PC-3 (cell line): ENCODE data around the gene HOXB13. TPM values are rescaled to one million over a fixed set of nuclear protein-coding genes. Genes with fewer than 3 reads are reported as not detected.

ENCODE experiments used
- ATAC-seq: fragments of 200-7000 bp; cut with Tn5 transposase; 2 replicates; pipeline ENCODE4 v1.9.1; 2020; ENCODE audit warnings: mild to moderate bottlenecking, moderate library complexity
- Bru-seq: library from RNA; stranded (reverse); fragments of 400-500 nt; gene quantifications from one replicate; lab custom pipeline; 2021; lab: Mats Ljungman, UMichigan
- BruChase-seq, 2 experiments: library from RNA; stranded (reverse); fragments of 400-500 nt; gene quantifications; one replicate each; lab custom pipeline; 2021; lab: Mats Ljungman, UMichigan
- BruUV-seq: library from RNA; stranded (reverse); fragments of 400-500 nt; replicated peaks from 2 replicates; lab custom pipeline; 2021; lab: Mats Ljungman, UMichigan
- CTCF ChIA-PET: fragments of 300-600 bp; sonication (Branson Sonifier 250); formaldehyde crosslinking; loops from one replicate; lab custom pipeline; 2022; ENCODE audit warnings: antibody characterized with exemption; lab: Charles Lee
- POLR2A ChIA-PET: fragments of 300-600 bp; sonication (Branson Sonifier 250); formaldehyde crosslinking; loops from one replicate; lab custom pipeline; 2022; ENCODE audit warnings: antibody characterized with exemption; ENCODE audit not compliant: unreplicated experiment; lab: Charles Lee
- DNase-seq: peaks from one replicate; pipeline ENCODE4 v3.0.0-alpha.2; 2015
- H2AFZ ChIP-seq: fragments of 300-600 bp; sonication (generic); 2 replicates; pipeline ENCODE4 v1.6.0; 2016; ENCODE audit warnings: antibody characterized with exemption, low read length
- H3F3A ChIP-seq: fragments of 300-600 bp; sonication (generic); one replicate; pipeline ENCODE4 v1.6.0; 2017; ENCODE audit warnings: antibody characterized with exemption, low read length, control low read depth, mild to moderate bottlenecking; ENCODE audit not compliant: unreplicated experiment
- H3K27ac ChIP-seq: fragments of 300-600 bp; sonication (generic); 2 replicates; pipeline ENCODE4 v1.5.1; 2016; ENCODE audit warnings: mild to moderate bottlenecking, low read length
- H3K27me3 ChIP-seq: fragments of 300-600 bp; sonication (generic); 2 replicates; pipeline ENCODE4 v1.6.1; 2016; ENCODE audit warnings: low read length, mixed read lengths
- H3K36me3 ChIP-seq: fragments of 300-600 bp; sonication (generic); 2 replicates; pipeline ENCODE4 v1.6.1; 2016; ENCODE audit warnings: low read depth, mixed run types, low read length, mixed read lengths
- H3K4me1 ChIP-seq: fragments of 300-600 bp; sonication (generic); 2 replicates; pipeline ENCODE4 v1.5.1; 2016; ENCODE audit warnings: low read length; ENCODE audit not compliant: insufficient read depth
- H3K4me2 ChIP-seq: fragments of 300-600 bp; sonication (generic); 2 replicates; pipeline ENCODE4 v1.6.0; 2016; ENCODE audit warnings: low read length
- H3K4me3 ChIP-seq: fragments of 300-600 bp; sonication (generic); 2 replicates; pipeline ENCODE4 v1.5.1; 2016; ENCODE audit warnings: mild to moderate bottlenecking, low read length, mixed read lengths
- H3K79me2 ChIP-seq: fragments of 300-600 bp; sonication (generic); 2 replicates; pipeline ENCODE4 v1.6.1; 2017; ENCODE audit warnings: low read length, mixed read lengths
- H3K9ac ChIP-seq: fragments of 300-600 bp; sonication (generic); 2 replicates; pipeline ENCODE4 v1.6.0; 2016; ENCODE audit warnings: mild to moderate bottlenecking, low read length
- H3K9me2 ChIP-seq: fragments of 300-600 bp; sonication (generic); replicated peaks from 2 replicates; pipeline ENCODE4 v1.6.1; 2016; ENCODE audit warnings: mixed run types, low read length, mixed read lengths
- H3K9me3 ChIP-seq: fragments of 300-600 bp; sonication (generic); 2 replicates; pipeline ENCODE4 v1.6.1; 2016; ENCODE audit warnings: low read length, mixed read lengths
- H4K20me1 ChIP-seq: fragments of 300-600 bp; sonication (generic); 2 replicates; pipeline ENCODE4 v1.6.1; 2016; ENCODE audit warnings: low read length, mixed read lengths
- EZH2 ChIP-seq: fragments of 300-600 bp; sonication (generic); IDR thresholded peaks from one replicate; pipeline ENCODE4 v1.6.1; 2017; ENCODE audit warnings: antibody characterized with exemption, mild to moderate bottlenecking, low read length; ENCODE audit not compliant: unreplicated experiment
- EZH2phosphoT487 ChIP-seq: fragments of 300-600 bp; sonication (generic); IDR thresholded peaks from 2 replicates; pipeline ENCODE4 v1.6.1; 2018; ENCODE audit warnings: mild to moderate bottlenecking, antibody characterized with exemption, low read length, borderline replicate concordance
- intact Hi-C: fragments of 100-400 bp; cut with micrococcal nuclease; formaldehyde crosslinking; loops from 2 replicates; pipeline ENCODE4 v1.9.0; 2023
- long read RNA-seq: library from polyadenylated mRNA; unstranded; transcript quantifications from one replicate; pipeline ENCODE4 v2.0.0, GENCODE V29; 2021; ENCODE audit not compliant: unreplicated experiment
- total RNA-seq: library from RNA; depleted of rRNA; stranded (reverse); fragments of >200 nt; gene quantifications from 2 replicates; pipeline ENCODE4 v1.2.3, GENCODE V29; 2014; rRNA removed
- TF ChIP-seq, protein P1 (sequence below): fragments of 300-600 bp; sonication (generic); conservative IDR thresholded peaks from 2 replicates; pipeline ENCODE4 v1.5.1; 2017; ENCODE audit warnings: antibody characterized with exemption, low read depth, mild to moderate bottlenecking, low read length

Gene HOXB13
- total RNA-seq (80.8 and 96.5 TPM in 2 replicates), Bru-seq, nascent RNA (percentile 98 among the genes with signal in this experiment), BruChase-seq, experiment 1, labeled RNA remaining after a 6-hour chase (percentile 100 among the genes with signal in this experiment), BruChase-seq, experiment 2, labeled RNA remaining after a 2-hour chase (percentile 100 among the genes with signal in this experiment)
- long read RNA-seq, transcript HOXB13-201 (2 exons, 3,467 nt) = major isoform, 1,699 of 1,835 reads
- long read RNA-seq, partial matches to known transcripts = 0 of 1,835 reads
- long read RNA-seq, other reads (novel, unspliced or antisense) = 136 of 1,835 reads

- Histone ChIP-seq H3K4me1 (peaks cover 57% of the 10 kb centered on the region), H3K36me3 (no peaks in the 10 kb centered on the region), H3K9me2 (no peaks in the 10 kb centered on the region), H3K9me3 (no peaks in the 10 kb centered on the region), H3K27ac (peak within 1 kb of the TSS; percentile 91), H3K4me2 (peak within 1 kb of the TSS; percentile 85), H3F3A (peaks cover 8% of the 10 kb centered on the region), H2AFZ (peak within 1 kb of the TSS; percentile 81), H3K4me3 (peak within 1 kb of the TSS; percentile 90), H3K27me3 (no peaks in the 10 kb centered on the region), H4K20me1 (no peaks in the 10 kb centered on the region), H3K79me2 (peaks cover 75% of the 10 kb centered on the region), H3K9ac (peak within 1 kb of the TSS; percentile 90)
- ChIA-PET CTCF (interaction anchor here (0.5 to 2.6 kb wide), 12 partner anchors 9 to 150 kb away, joined by 3 to 34 read pairs (median 4); no protein-coding TSS in a partner anchor), POLR2A (interaction anchor here (0.6 to 1.8 kb wide), 27 partner anchors 7 to 858 kb away, joined by 3 to 26 read pairs (median 5); partner anchors contain the start of gene TTLL6)
- TSS peak; percentile 51 for BruUV-seq
- no peak for TF ChIP-seq EZH2phosphoT487
- no peak for TF ChIP-seq EZH2
- TF ChIP-seq, protein P1, sequence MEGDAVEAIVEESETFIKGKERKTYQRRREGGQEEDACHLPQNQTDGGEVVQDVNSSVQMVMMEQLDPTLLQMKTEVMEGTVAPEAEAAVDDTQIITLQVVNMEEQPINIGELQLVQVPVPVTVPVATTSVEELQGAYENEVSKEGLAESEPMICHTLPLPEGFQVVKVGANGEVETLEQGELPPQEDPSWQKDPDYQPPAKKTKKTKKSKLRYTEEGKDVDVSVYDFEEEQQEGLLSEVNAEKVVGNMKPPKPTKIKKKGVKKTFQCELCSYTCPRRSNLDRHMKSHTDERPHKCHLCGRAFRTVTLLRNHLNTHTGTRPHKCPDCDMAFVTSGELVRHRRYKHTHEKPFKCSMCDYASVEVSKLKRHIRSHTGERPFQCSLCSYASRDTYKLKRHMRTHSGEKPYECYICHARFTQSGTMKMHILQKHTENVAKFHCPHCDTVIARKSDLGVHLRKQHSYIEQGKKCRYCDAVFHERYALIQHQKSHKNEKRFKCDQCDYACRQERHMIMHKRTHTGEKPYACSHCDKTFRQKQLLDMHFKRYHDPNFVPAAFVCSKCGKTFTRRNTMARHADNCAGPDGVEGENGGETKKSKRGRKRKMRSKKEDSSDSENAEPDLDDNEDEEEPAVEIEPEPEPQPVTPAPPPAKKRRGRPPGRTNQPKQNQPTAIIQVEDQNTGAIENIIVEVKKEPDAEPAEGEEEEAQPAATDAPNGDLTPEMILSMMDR = no peak
- ATAC-seq = peak; percentile 37
- intact Hi-C loops = no loop called here
- peak; percentile 94 for DNase-seq
These were observed at the start of gene HOXB13 for GRCh38 chr17:48728232-48729231. TSS of gene HOXB13 (minus strand) at chr17:48728750. CDS start at chr17:48728593, 157 bp downstream.

DNA sequence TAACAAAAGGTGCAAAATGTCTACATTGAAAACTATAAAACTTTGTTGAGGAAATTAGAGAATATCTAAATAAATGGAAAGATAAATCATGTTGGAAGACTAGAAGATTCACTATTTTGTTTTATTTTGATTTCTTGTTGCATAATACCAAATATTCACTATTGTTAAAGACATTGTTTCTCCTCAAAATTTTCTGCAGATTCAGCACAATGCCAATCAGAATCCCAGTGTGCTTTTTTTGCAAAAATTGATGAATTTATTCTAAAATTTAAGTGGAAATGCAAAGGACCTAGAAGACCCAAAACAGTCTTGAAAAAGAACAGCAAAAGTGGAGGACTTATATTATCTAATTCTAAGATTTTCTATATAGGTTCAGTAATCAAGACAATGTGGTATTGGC, 48.1 kb upstream of the HOXB13 start:
- no peak for ATAC-seq
- no TSS peak for BruUV-seq

More for the DNA sequence above, 48.1 kb upstream of the HOXB13 start:
- Histone ChIP-seq H2AFZ (no peak overlapping the region), H3F3A (no peaks in the 10 kb centered on the region), H3K27ac (no peak overlapping the region), H3K9me3 (no peaks in the 10 kb centered on the region), H3K79me2 (no peaks in the 10 kb centered on the region), H3K27me3 (no peaks in the 10 kb centered on the region), H3K36me3 (no peaks in the 10 kb centered on the region), H3K4me2 (no peak overlapping the region), H3K4me3 (no peak overlapping the region), H3K9me2 (no peaks in the 10 kb centered on the region), H3K9ac (no peak overlapping the region), H4K20me1 (no peaks in the 10 kb centered on the region), H3K4me1 (no peaks in the 10 kb centered on the region; the same call in 1 of the 2 replicates)
- TF ChIP-seq EZH2phosphoT487 (no peak), EZH2 (no peak)
- TF ChIP-seq, protein P1 = no peak
- ChIA-PET CTCF (no interaction called here), POLR2A (no interaction called here)
- DNase-seq = no peak
- intact Hi-C loops = no loop called here
